Measurements from ENCODE around the gene CCL11.

DNA sequence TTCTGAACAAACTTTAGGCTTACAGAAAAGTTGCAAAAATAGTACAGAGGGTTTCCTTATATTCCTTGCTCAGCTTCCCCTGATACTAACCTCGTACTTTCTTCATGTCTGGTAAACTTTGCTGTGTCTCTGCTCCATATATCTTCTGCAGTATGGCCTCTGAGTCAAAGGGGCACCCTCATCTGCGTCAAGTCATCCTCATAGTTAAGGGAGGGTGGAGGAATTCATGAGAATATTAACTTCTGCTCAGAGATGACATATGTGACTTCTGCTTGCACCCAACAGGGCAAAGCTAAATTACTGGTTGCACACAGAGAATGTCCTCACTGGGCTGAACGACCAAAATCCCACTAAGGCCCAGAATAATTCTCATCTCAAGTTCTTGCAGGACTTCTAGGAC is 19.8 kb upstream of the CCL11 start:
- TF ChIP-seq CTCF (IDR thresholded peaks at IDR 0.05) (no peak), POLR2A (IDR thresholded peaks at IDR 0.05) (no peak)
